GM19043 (cell line): Measurements from ENCODE around the gene METTL25B.

Experiments
- ATAC-seq: cut with Tn5 transposase; IDR thresholded peaks from one replicate; pipeline ENCODE4 v1.9.1; 2021; ENCODE audit warnings: low read depth; ENCODE audit not compliant: unreplicated experiment

The METTL25B gene

GRCh38 chr1:156725683-156726280, 2.5 kb upstream of the METTL25B start:
- no peak for ATAC-seq

DNA sequence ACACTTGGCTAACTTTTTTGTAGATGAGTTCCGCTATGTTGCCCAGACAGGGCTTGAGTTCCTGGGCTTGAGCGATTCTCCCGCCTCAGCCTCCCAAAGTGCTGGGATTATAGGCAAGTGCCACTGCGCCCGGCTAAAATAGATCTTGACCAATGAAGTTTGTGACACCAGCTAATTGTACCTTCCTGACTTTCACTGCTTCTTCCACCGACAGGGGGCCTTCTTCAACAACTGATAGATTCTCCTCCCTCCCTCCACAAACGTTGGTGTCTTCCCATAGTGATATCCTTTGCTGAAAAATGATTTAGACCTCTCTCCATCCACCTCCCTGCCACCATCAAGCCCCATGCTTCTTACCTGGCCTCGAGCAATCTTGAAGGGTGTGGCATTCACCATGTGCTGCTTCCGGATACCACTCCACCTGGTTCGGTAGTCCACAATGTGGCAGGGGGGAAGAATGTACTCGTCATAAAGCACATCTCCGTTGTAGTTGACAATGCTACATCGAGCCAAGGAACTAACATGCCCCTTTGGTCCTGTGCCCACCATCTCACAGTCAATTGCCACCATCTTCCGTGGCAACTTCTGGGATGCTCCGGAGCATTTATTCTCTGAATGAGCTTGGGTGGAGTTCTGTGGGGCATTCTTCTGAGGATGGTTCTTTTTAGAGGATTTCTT, 1.6 kb upstream of the METTL25B start:
- ATAC-seq, result no peak

- no peak for ATAC-seq
Measured at GRCh38 chr1:156727492-156727891, 777 bp upstream of the METTL25B start.

- ATAC-seq, result peak; percentile 86
Measured at GRCh38 chr1:156728599-156729462, 562 bp downstream of the METTL25B start, which contains the start of gene ISG20L2. Gene ISG20L2 (minus strand): TSS chr1:156728766. CDS start chr1:156727652, 1,114 bp downstream.

GRCh38 chr1:156733989-156734584, 5.8 kb downstream of the METTL25B start:
- ATAC-seq, result no peak

GRCh38 chr1:156738407-156738806, 10.1 kb downstream of the METTL25B start:
- no peak for ATAC-seq

- ATAC-seq, result no peak
Measured at GRCh38 chr1:156738916-156739315, 10.6 kb downstream of the METTL25B start.

- ATAC-seq, result no peak
Measured at GRCh38 chr1:156740237-156740740, 12.0 kb downstream of the METTL25B start.

- ATAC-seq, result peak; percentile 78
Measured at GRCh38 chr1:156740741-156741480, 12.6 kb downstream of the METTL25B start, which contains the start of gene MRPL24. Gene MRPL24 (minus strand): TSS chr1:156741088. CDS start chr1:156738704, 2,384 bp downstream.

DNA sequence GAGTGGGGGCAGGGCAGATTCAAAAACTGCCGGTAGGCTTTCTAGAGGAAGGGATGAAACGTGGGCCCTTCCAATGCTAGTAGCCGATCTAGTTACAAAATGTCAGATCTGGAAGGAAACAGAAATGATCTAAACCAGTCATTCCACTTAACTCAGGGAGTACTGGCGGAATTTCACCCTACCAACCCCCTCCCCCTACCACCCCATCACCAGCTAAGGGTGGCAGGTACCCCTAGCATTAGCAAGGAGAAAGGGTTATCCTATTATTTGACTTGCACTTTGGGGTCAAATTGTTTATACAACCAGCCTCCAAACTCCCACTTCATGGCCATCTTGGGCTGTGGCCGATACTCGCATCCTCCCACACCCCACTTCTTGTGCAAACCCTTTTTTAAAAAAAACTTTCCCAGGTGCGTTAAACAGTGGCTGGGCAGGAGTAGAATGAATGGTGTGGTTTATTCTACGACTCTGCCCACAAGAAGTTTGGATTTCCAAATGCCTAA, 13.3 kb downstream of the METTL25B start:
- ATAC-seq, result no peak

DNA sequence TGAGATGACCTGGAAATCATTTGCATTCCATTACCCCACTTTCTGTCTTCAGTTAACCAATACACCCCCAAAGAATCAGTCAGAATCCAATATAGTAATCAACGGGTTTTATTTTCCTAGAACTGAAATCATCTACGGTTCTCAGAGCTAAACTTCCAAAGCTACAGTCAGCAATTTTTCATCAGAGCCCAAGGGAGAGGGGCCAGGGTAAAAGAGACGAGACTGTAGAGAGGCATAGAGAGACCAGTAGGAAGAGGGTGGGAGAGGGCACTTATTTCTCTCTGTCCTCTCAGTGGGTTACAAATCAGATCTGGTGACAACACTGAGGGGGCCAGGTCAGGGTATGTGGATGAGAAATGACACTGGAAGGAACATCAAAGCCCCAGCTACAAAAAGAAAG, 13.7 kb downstream of the METTL25B start:
- no peak for ATAC-seq

DNA sequence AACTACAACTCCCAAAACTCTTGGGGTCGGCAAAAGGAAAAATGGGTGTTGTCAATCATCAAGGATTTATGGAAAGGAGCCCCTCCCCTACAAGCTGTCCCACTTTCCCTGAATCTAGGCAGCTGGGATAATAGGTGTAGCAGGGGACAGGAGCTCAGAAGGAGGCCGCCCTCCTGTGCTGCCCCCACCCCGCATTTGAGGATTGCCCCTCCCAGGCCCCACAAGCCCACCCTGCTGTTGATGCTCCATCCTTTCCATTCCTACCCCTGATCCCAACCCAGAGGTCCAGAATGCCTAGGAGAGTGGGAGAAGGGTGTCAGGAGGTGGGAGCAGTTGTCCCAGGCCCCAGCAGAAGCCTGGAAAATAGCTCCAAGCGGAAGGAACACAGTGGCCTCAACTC, 14.5 kb downstream of the METTL25B start:
- no peak for ATAC-seq

DNA sequence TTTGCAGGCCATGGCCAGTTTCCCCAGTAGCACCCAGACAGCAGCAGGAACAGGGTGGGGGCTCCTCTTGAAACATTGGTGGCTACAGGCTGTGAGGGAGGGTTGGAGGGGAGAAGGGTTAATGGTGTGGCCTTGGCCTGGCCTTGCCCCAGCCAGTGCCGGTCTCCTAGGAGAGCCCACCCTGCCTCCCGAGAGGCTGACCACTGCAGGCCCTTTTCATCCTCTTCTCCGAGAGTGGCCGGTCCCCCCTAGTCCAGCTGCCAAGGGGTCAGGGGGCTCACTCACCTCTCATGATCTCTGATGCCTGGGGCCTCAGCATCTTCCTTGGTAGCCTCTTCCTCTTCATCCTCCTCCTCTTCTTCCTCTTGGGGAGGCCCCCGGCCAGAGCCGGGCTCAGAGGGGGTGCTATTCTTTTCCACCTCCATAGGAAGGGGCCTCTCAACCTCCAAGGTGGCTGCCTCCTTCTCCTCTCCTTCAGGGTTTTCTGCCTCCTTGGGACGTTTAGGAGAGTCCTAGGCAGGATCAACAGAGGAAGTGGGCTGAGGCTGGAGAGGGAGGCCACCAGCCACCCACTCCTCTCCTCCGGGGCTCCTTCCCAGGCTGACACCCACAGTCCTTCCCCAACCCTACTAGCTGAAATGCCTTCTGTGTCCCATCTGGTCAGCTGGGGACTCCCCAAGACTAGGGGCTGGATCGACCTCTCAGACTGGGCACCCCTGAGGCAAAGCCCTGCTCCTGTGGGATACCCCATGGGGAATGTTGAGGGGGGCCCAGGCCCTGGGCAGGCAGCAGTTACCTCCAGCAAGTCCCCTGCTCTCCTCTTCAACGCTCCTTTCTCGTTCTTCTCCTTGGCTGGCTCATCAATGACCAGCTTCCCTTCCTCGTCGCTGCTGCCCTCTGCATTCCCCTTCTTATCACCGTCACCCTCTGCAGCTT, 15.4 kb downstream of the METTL25B start:
- ATAC-seq, result no peak

GRCh38 chr1:156744344-156744743, 16.1 kb downstream of the METTL25B start:
- no peak for ATAC-seq

DNA sequence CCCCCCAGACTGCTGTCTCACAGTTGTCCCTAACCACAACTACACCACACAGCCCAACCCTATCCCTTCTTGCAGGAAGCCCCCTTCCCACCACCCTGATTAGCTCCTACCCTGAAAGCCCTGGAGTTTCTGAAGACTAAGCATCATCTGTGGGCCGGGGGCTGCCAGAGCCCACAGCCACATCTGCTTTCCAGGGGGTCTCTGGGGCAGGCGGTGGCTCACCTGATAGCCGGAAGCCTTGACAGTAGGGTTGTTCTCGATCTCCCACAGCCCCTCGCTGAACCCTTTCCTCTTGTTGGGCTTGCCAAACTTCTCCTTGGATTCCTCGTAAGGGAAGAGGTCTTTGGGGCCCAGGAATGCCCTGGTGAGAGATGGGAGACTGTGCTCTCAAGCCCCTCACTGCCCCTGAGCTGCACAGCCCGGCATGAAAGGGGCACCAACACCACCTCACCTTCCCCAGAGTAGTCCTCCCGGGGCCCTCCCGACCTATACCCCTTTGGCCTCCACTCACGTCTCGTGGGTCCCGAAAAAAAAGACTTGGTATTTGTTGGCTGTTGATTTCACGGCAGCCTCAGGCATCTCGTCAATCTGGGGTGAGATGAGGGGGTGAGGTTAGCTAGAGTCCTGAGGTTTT, 16.6 kb downstream of the METTL25B start:
- ATAC-seq, result no peak

DNA sequence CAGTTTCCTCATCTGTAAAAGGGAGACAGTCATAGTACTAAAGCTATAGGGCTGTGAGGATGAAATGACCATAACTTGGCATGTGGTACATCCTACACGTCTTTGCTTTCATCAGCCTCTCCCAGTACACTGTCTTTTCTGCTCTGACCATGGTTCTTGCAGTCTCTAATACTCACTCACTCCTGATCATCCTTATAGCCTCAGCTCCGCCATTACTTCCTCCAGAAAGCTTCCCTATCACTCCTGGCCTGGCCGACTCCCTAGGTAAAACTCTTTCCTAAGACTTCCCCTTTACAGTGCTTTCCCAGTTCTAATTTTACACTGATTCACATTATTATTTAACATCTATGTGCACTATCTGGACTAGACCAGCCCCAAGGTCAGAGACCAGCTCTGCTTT, 17.6 kb downstream of the METTL25B start:
- ATAC-seq, result no peak

DNA sequence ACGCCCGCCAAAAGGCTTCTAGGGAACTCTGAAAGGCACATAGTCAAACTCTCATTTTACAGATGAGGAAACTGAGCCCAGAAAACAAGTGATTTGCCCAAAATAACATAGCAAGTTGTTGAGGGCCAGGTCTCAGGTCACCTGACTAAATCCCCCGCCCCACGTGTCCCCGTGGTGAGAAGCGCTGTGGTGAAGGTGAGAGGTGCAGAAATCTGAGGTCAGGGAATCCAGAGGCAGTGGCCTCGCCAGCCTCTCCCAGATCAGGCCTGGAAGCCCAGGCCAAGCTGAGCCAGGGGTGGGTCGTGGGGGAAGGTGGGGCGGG, 18.1 kb downstream of the METTL25B start:
- no peak for ATAC-seq
